ENCODE measurements around the gene ST14.

- TF ChIP-seq CTCF (IDR thresholded peaks at IDR 0.05) (no peak), EZH2phosphoT487 (IDR thresholded peaks at IDR 0.05) (no peak)
These were observed 40.2 kb downstream of the ST14 start for GRCh38 chr11:130199792-130200191.
